ENCODE data around the gene CHRDL2. TPM values are rescaled to one million over a fixed set of nuclear protein-coding genes. Genes with fewer than 3 reads are reported as not detected.

CHRDL2 gene
- total RNA-seq, 1 donor from 2014 or later: not detected

DNA sequence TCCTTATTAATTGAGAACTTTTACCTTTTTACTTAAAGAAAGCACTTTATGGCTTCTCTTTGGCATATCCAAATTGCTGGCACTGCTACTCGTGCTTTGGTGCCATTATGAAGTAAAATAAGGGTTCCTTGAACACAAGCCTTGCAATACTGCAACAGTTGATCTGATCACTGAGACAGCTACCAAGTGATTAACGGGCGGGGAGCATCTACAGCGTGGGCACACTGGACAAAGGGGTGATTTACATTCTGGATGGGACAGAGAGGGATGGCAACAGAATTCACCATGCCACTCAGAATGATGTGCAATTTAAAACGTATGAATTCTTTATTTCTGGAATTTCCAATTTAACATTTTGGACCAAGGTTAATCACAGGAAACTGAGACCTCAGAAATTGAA lies 7.7 kb downstream of the CHRDL2 start:
- H3K36me3 Mint-ChIP-seq (ENCODE audit: low read depth): no peaks in the 10 kb centered on the region
- ChIA-PET POLR2A (no interaction called here), CTCF (interaction anchor here (1.0 kb wide), 1 partner anchor 21 kb away, joined by 3 read pairs; no protein-coding TSS in a partner anchor)
- TF ChIP-seq, protein P1, sequence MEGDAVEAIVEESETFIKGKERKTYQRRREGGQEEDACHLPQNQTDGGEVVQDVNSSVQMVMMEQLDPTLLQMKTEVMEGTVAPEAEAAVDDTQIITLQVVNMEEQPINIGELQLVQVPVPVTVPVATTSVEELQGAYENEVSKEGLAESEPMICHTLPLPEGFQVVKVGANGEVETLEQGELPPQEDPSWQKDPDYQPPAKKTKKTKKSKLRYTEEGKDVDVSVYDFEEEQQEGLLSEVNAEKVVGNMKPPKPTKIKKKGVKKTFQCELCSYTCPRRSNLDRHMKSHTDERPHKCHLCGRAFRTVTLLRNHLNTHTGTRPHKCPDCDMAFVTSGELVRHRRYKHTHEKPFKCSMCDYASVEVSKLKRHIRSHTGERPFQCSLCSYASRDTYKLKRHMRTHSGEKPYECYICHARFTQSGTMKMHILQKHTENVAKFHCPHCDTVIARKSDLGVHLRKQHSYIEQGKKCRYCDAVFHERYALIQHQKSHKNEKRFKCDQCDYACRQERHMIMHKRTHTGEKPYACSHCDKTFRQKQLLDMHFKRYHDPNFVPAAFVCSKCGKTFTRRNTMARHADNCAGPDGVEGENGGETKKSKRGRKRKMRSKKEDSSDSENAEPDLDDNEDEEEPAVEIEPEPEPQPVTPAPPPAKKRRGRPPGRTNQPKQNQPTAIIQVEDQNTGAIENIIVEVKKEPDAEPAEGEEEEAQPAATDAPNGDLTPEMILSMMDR (IDR thresholded peaks at IDR 0.05): no peak
- H3K4me3 Mint-ChIP-seq: no peak overlapping the region
- H3K4me1 Mint-ChIP-seq: no peaks in the 10 kb centered on the region
- H3K27me3 Mint-ChIP-seq: peaks cover 20% of the 10 kb centered on the region
- intact Hi-C loops (cut with micrococcal nuclease): no loop called here
- no peaks in the 10 kb centered on the region for H3K9me3 Mint-ChIP-seq
- H3K27ac Mint-ChIP-seq: no peak overlapping the region
- DNase-seq (no peak), ATAC-seq (ENCODE audit: low read depth) (no peak)

DNA sequence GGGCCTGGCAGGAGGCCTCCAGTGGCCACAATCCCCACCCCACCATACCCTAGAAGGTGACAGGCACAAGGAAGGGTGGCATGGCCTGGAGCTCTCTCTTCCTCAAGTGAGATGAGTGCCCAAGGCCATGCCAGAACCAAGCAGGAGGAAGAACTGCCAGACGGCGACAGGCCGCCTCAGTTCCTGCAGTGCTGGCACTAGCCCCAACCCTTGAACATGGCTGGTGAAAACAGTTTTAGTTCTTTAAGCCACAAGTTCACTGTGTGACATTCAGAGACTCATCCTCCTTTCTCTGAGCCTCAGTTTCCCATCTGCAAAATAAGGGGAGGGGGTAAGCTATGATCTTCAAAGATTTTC lies 9.8 kb downstream of the CHRDL2 start:
- CTCF ChIA-PET: no interaction called here
- Mint-ChIP-seq H3K4me1 (no peaks in the 10 kb centered on the region), H3K27me3 (peaks cover 21% of the 10 kb centered on the region), H3K4me3 (no peak overlapping the region), H3K27ac (no peak overlapping the region), H3K36me3 (ENCODE audit: low read depth) (no peaks in the 10 kb centered on the region), H3K9me3 (no peaks in the 10 kb centered on the region)
- ATAC-seq (ENCODE audit: low read depth): no peak
- DNase-seq: no peak
- POLR2A ChIA-PET: no interaction called here
- intact Hi-C loops (cut with micrococcal nuclease): no loop called here
- TF ChIP-seq, protein P1 (IDR thresholded peaks at IDR 0.05): no peak

DNA sequence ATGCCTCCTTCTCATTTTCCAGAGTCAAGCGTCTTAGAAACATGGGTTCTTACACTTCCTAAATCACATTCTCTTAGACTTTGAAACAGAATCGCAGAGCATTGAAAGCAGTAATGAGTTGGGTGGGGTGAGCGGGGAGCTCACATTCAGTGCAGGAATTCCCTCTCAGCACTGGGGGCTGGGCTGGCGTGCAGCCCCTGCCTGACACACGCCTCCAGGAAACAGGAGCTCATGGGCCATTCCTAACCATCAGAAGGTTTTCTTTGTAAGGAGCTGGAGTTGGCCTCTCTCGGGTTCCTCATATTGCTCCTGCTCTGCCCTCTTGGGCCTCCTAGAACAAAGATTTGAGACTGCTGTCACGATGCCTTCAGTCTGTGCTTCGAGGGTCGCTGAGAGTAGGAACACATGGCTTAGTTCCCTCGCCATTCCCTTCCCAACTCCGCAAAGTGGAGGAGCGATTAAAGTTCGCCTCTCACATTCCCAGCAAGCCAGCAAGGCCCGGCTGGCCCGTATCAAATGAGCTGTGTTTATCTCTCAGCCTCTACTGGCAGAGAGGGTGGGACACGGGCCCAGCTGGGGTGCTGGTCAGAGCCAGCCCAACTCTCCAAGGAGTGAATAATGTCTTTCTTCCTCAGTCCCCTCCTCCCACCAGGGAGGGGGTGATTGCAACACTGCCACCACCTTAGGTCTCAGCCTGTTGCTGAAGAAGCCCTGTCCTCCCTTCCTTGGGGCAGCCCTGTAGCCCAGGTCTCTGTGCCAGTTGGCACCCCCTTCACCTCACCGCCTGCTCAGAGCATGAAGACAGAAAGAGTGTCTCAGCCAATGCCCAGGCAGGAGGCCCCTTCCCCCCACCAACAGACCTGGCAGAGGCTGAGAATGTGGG lies 10.4 kb downstream of the CHRDL2 start:
- DNase-seq (no peak), ATAC-seq (ENCODE audit: low read depth) (no peak)
- no peaks in the 10 kb centered on the region for H3K9me3 Mint-ChIP-seq
- no peak overlapping the region for H3K27ac Mint-ChIP-seq
- H3K4me1 Mint-ChIP-seq: no peaks in the 10 kb centered on the region
- intact Hi-C loops (cut with micrococcal nuclease): no loop called here
- H3K4me3 Mint-ChIP-seq: no peak overlapping the region
- H3K36me3 Mint-ChIP-seq (ENCODE audit: low read depth): no peaks in the 10 kb centered on the region
- TF ChIP-seq, protein P1 (IDR thresholded peaks at IDR 0.05): no peak
- CTCF ChIA-PET: no interaction called here
- H3K27me3 Mint-ChIP-seq: peaks cover 19% of the 10 kb centered on the region
- POLR2A ChIA-PET: no interaction called here

DNA sequence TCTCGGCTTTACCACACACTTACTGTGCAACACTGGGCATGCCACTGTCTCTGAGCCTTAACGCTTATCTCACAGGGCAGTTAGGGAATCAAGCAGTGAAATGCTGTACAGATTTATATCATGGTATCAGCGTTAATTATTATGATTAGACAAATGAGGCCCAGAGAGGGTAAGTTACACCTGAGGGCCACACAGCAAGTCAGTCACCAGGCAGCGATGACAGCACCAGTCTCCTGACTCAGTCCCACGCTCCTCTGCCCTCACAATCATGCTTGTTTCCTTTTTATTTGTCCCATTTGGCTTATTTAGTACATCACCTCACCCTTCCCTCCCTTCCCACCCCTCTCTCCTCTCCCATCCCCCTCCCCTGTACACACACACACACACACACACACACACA lies 12.2 kb downstream of the CHRDL2 start:
- ChIA-PET CTCF (no interaction called here), POLR2A (no interaction called here)
- H3K36me3 Mint-ChIP-seq (ENCODE audit: low read depth): no peaks in the 10 kb centered on the region
- H3K9me3 Mint-ChIP-seq: no peaks in the 10 kb centered on the region
- no peak overlapping the region for H3K4me3 Mint-ChIP-seq
- no peak overlapping the region for H3K27ac Mint-ChIP-seq
- ATAC-seq (ENCODE audit: low read depth) (no peak), DNase-seq (no peak)
- intact Hi-C loops (cut with micrococcal nuclease): no loop called here
- no peaks in the 10 kb centered on the region for H3K4me1 Mint-ChIP-seq
- TF ChIP-seq, protein P1 (IDR thresholded peaks at IDR 0.05): no peak
- H3K27me3 Mint-ChIP-seq: peaks cover 9% of the 10 kb centered on the region

DNA sequence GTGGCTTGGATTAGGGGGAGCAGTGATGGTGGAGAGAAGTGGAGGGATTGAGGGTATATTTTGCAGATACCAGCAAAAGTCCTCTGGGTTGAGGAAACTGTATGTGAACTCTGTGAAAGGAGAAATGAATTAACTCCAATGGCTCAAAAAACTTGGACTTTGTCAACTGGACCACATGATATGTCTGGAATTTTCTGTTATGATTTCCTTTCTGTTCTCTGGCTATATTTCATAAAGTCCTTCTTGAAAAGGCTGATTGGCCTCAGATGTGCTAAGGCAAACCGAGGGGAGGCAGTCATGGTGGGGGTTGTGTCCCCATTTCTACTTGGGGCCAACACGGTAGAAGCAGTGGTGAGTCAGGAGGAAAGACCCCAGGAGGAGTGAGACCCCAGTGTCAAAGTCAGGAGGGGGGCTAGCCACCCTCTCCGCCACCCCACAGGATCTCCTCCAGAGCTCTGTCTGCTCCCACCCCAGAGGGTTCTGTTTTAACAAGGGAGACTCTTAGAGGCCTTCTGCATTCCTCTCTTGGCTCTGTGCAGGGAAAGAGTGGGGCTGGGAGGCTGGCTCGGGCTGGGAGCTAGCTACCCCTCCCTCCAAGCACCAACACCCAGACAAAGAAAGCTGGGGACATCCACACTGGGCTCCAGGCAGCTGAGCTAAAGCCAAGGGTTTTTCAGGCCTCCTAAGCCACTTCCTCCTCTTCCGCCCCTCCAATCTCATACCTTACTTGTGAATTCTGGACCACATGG lies 13.8 kb downstream of the CHRDL2 start:
- Mint-ChIP-seq H3K9me3 (no peaks in the 10 kb centered on the region), H3K4me3 (no peak overlapping the region)
- CTCF ChIA-PET: no interaction called here

More for the DNA sequence above, 13.8 kb downstream of the CHRDL2 start:
- Mint-ChIP-seq H3K27me3 (peaks cover 9% of the 10 kb centered on the region), H3K4me1 (no peaks in the 10 kb centered on the region), H3K27ac (no peak overlapping the region), H3K36me3 (ENCODE audit: low read depth) (no peaks in the 10 kb centered on the region)
- intact Hi-C loops (cut with micrococcal nuclease): no loop called here
- no peak for DNase-seq
- ATAC-seq (ENCODE audit: low read depth): no peak
- TF ChIP-seq, protein P1 (IDR thresholded peaks at IDR 0.05): no peak
- POLR2A ChIA-PET: no interaction called here
